HG03571 (cell line): ENCODE measurements around the gene TRAFD1.

Experiments used
- ATAC-seq: cut with Tn5 transposase; IDR thresholded peaks from one replicate; pipeline ENCODE4 v1.9.1; 2021; ENCODE audit not compliant: unreplicated experiment

Gene TRAFD1

GRCh38 chr12:112175361-112176155 lies 50.2 kb downstream of the TRAFD1 start:
- no peak for ATAC-seq

- ATAC-seq = no peak
These were observed 51.1 kb downstream of the TRAFD1 start for GRCh38 chr12:112176321-112177010.

- ATAC-seq = no peak
These were observed 53.4 kb downstream of the TRAFD1 start for GRCh38 chr12:112178796-112179195.

GRCh38 chr12:112179341-112179740 lies 54.0 kb downstream of the TRAFD1 start:
- no peak for ATAC-seq

- ATAC-seq = no peak
These were observed 54.6 kb downstream of the TRAFD1 start for GRCh38 chr12:112179916-112180315.

- no peak for ATAC-seq
These were observed 55.1 kb downstream of the TRAFD1 start for GRCh38 chr12:112180422-112180821.

GRCh38 chr12:112182499-112182898 lies 57.1 kb downstream of the TRAFD1 start:
- ATAC-seq = no peak

GRCh38 chr12:112183141-112184021 lies 58.0 kb downstream of the TRAFD1 start:
- ATAC-seq = no peak

- ATAC-seq = no peak
These were observed 58.9 kb downstream of the TRAFD1 start for GRCh38 chr12:112184056-112184887.

GRCh38 chr12:112185093-112185923 lies 59.9 kb downstream of the TRAFD1 start:
- ATAC-seq = no peak

GRCh38 chr12:112188130-112188830 lies 62.9 kb downstream of the TRAFD1 start:
- ATAC-seq = no peak

- no peak for ATAC-seq
These were observed 65.1 kb downstream of the TRAFD1 start for GRCh38 chr12:112190231-112191025.

- no peak for ATAC-seq
These were observed 65.8 kb downstream of the TRAFD1 start for GRCh38 chr12:112191201-112191600.

GRCh38 chr12:112191840-112192321 lies 66.5 kb downstream of the TRAFD1 start:
- ATAC-seq = no peak

- ATAC-seq = no peak
These were observed 67.1 kb downstream of the TRAFD1 start for GRCh38 chr12:112192475-112192874.

GRCh38 chr12:112194601-112195247 lies 69.4 kb downstream of the TRAFD1 start:
- ATAC-seq = no peak

GRCh38 chr12:112196196-112196875 lies 71.0 kb downstream of the TRAFD1 start:
- no peak for ATAC-seq
